Measurements from ENCODE around the gene GRK5. TPM values are rescaled to one million over a fixed set of nuclear protein-coding genes. Genes with fewer than 3 reads are reported as not detected.
A peak's percentile ranks its signal among the peaks of the same experiment; 100 is the strongest.

The GRK5 gene
- total RNA-seq, 2 donors from 2014 or later, result 24.8 to 28.1 TPM

GRCh38 chr10:119308551-119309422 is 101.4 kb downstream of the GRK5 start:
- Mint-ChIP-seq H3K4me3 (no peak overlapping the region), H3K9me3 (peaks cover 4 to 7% of the 10 kb centered on the region in 2 donors), H3K36me3 (ENCODE audit: insufficient read depth in 2 of 2) (peaks cover 0 to 6% of the 10 kb centered on the region in 2 donors), H3K4me1 (ENCODE audit: low read depth) (peaks cover 81% of the 10 kb centered on the region), H3K27ac (no peak overlapping the region), H3K27me3 (ENCODE audit: low read depth) (peaks cover 18% of the 10 kb centered on the region)
- no peak for ATAC-seq (replicated peaks in 1 of 2)
- DNase-seq, result no peak

- no peak for ATAC-seq (replicated peaks in 1 of 2)
- no peak for DNase-seq
- peaks cover 81% of the 10 kb centered on the region for H3K4me1 Mint-ChIP-seq (ENCODE audit: low read depth)
- peaks cover 0 to 6% of the 10 kb centered on the region in 2 donors for H3K36me3 Mint-ChIP-seq (ENCODE audit: insufficient read depth in 2 of 2)
- H3K27ac Mint-ChIP-seq, result no peak overlapping the region
- H3K27me3 Mint-ChIP-seq (ENCODE audit: low read depth), result peaks cover 18% of the 10 kb centered on the region
- H3K9me3 Mint-ChIP-seq, result peaks cover 4 to 7% of the 10 kb centered on the region in 2 donors
- no peak overlapping the region for H3K4me3 Mint-ChIP-seq
These were observed 102.0 kb downstream of the GRK5 start for GRCh38 chr10:119309423-119309770.

GRCh38 chr10:119310806-119311205 is 103.4 kb downstream of the GRK5 start:
- peaks cover 4 to 7% of the 10 kb centered on the region in 2 donors for H3K9me3 Mint-ChIP-seq
- no peak for ATAC-seq (replicated peaks in 1 of 2)
- peaks cover 18% of the 10 kb centered on the region for H3K27me3 Mint-ChIP-seq (ENCODE audit: low read depth)
- no peak for DNase-seq
- H3K36me3 Mint-ChIP-seq (ENCODE audit: insufficient read depth in 2 of 2), result peaks cover 0 to 6% of the 10 kb centered on the region in 2 donors
- peaks cover 81% of the 10 kb centered on the region for H3K4me1 Mint-ChIP-seq (ENCODE audit: low read depth)
- no peak overlapping the region for H3K27ac Mint-ChIP-seq
- H3K4me3 Mint-ChIP-seq, result no peak overlapping the region

- Mint-ChIP-seq H3K36me3 (ENCODE audit: insufficient read depth in 2 of 2) (peaks cover 0 to 6% of the 10 kb centered on the region in 2 donors), H3K27me3 (ENCODE audit: low read depth) (peaks cover 18% of the 10 kb centered on the region), H3K9me3 (peaks cover 4 to 7% of the 10 kb centered on the region in 2 donors), H3K4me3 (peak overlapping the region in 1 of 2 donors; percentile 45), H3K27ac (peak overlapping the region; percentile 81), H3K4me1 (ENCODE audit: low read depth) (peaks cover 81% of the 10 kb centered on the region)
- ATAC-seq (replicated peaks in 1 of 2) (no peak), DNase-seq (no peak)
These were observed 104.9 kb downstream of the GRK5 start for GRCh38 chr10:119312241-119312640.

- no peak for ATAC-seq (replicated peaks in 1 of 2)
- no peak for DNase-seq
- H3K4me1 Mint-ChIP-seq (ENCODE audit: low read depth), result peaks cover 82% of the 10 kb centered on the region
- H3K9me3 Mint-ChIP-seq, result peaks cover 4 to 7% of the 10 kb centered on the region in 2 donors
- H3K36me3 Mint-ChIP-seq (ENCODE audit: insufficient read depth in 2 of 2), result peaks cover 0 to 6% of the 10 kb centered on the region in 2 donors
- peak overlapping the region; percentile 23 to 45 for H3K4me3 Mint-ChIP-seq
- H3K27me3 Mint-ChIP-seq (ENCODE audit: low read depth), result peaks cover 18% of the 10 kb centered on the region
- peak overlapping the region; percentile 81 for H3K27ac Mint-ChIP-seq
These were observed 105.7 kb downstream of the GRK5 start for GRCh38 chr10:119313024-119313423.

GRCh38 chr10:119313644-119314043 is 106.3 kb downstream of the GRK5 start:
- ATAC-seq (replicated peaks in 1 of 2) (peak; percentile 50 to 61), DNase-seq (peak; percentile 83 to 89)
- peak overlapping the region; percentile 23 to 85 for H3K4me3 Mint-ChIP-seq
- H3K36me3 Mint-ChIP-seq (ENCODE audit: insufficient read depth in 2 of 2), result peaks cover 0 to 6% of the 10 kb centered on the region in 2 donors
- peaks cover 83% of the 10 kb centered on the region for H3K4me1 Mint-ChIP-seq (ENCODE audit: low read depth)
- peaks cover 4 to 7% of the 10 kb centered on the region in 2 donors for H3K9me3 Mint-ChIP-seq
- H3K27me3 Mint-ChIP-seq (ENCODE audit: low read depth), result peaks cover 18% of the 10 kb centered on the region
- H3K27ac Mint-ChIP-seq, result peak overlapping the region; percentile 90

GRCh38 chr10:119314061-119314460 is 106.7 kb downstream of the GRK5 start:
- peaks cover 18% of the 10 kb centered on the region for H3K27me3 Mint-ChIP-seq (ENCODE audit: low read depth)
- peak overlapping the region; percentile 90 for H3K27ac Mint-ChIP-seq
- H3K4me1 Mint-ChIP-seq (ENCODE audit: low read depth), result peaks cover 80% of the 10 kb centered on the region
- DNase-seq, result no peak
- H3K36me3 Mint-ChIP-seq (ENCODE audit: insufficient read depth in 2 of 2), result peaks cover 0 to 6% of the 10 kb centered on the region in 2 donors
- peaks cover 4 to 7% of the 10 kb centered on the region in 2 donors for H3K9me3 Mint-ChIP-seq
- no peak for ATAC-seq (replicated peaks in 1 of 2)
- H3K4me3 Mint-ChIP-seq, result peak overlapping the region; percentile 13 to 85

GRCh38 chr10:119314486-119314885 is 107.1 kb downstream of the GRK5 start:
- H3K9me3 Mint-ChIP-seq, result peaks cover 4 to 7% of the 10 kb centered on the region in 2 donors

GRCh38 chr10:119315128-119316001 is 108.0 kb downstream of the GRK5 start:
- H3K36me3 Mint-ChIP-seq (ENCODE audit: insufficient read depth in 2 of 2), result peaks cover 0 to 6% of the 10 kb centered on the region in 2 donors

More at GRCh38 chr10:119314486-119314885, 107.1 kb downstream of the GRK5 start:
- Mint-ChIP-seq H3K27me3 (ENCODE audit: low read depth) (peaks cover 18% of the 10 kb centered on the region), H3K4me1 (ENCODE audit: low read depth) (peaks cover 79% of the 10 kb centered on the region), H3K36me3 (ENCODE audit: insufficient read depth in 2 of 2) (peaks cover 0 to 6% of the 10 kb centered on the region in 2 donors), H3K27ac (no peak overlapping the region), H3K4me3 (peak overlapping the region; percentile 65 to 85)
- ATAC-seq (replicated peaks in 1 of 2) (no peak), DNase-seq (no peak)

GRCh38 chr10:119316002-119316358 is 108.6 kb downstream of the GRK5 start:
- H3K9me3 Mint-ChIP-seq, result peaks cover 4 to 7% of the 10 kb centered on the region in 2 donors
- no peak overlapping the region for H3K27ac Mint-ChIP-seq
- peaks cover 10% of the 10 kb centered on the region for H3K27me3 Mint-ChIP-seq (ENCODE audit: low read depth)
- DNase-seq (no peak), ATAC-seq (replicated peaks in 1 of 2) (no peak)
- H3K4me1 Mint-ChIP-seq (ENCODE audit: low read depth), result peaks cover 76% of the 10 kb centered on the region
- peaks cover 0 to 6% of the 10 kb centered on the region in 2 donors for H3K36me3 Mint-ChIP-seq (ENCODE audit: insufficient read depth in 2 of 2)
- peak overlapping the region; percentile 65 to 85 for H3K4me3 Mint-ChIP-seq

More at GRCh38 chr10:119315128-119316001, 108.0 kb downstream of the GRK5 start:
- ATAC-seq (replicated peaks in 1 of 2) (peak; percentile 79 to 83), DNase-seq (peak; percentile 81 to 89)
- Mint-ChIP-seq H3K27ac (peak overlapping the region; percentile 84), H3K9me3 (peaks cover 4 to 7% of the 10 kb centered on the region in 2 donors), H3K4me3 (peak overlapping the region; percentile 65 to 85), H3K4me1 (ENCODE audit: low read depth) (peaks cover 77% of the 10 kb centered on the region), H3K27me3 (ENCODE audit: low read depth) (peaks cover 16% of the 10 kb centered on the region)

GRCh38 chr10:119316729-119317097 is 109.3 kb downstream of the GRK5 start:
- Mint-ChIP-seq H3K27me3 (ENCODE audit: low read depth) (peaks cover 6% of the 10 kb centered on the region), H3K36me3 (ENCODE audit: insufficient read depth in 2 of 2) (peaks cover 0 to 6% of the 10 kb centered on the region in 2 donors), H3K9me3 (peaks cover 4 to 7% of the 10 kb centered on the region in 2 donors), H3K4me1 (ENCODE audit: low read depth) (peaks cover 80% of the 10 kb centered on the region), H3K27ac (no peak overlapping the region), H3K4me3 (peak overlapping the region; percentile 21 to 85)
- no peak for ATAC-seq (replicated peaks in 1 of 2)
- no peak for DNase-seq

GRCh38 chr10:119318411-119319160 is 111.2 kb downstream of the GRK5 start:
- peaks cover 68% of the 10 kb centered on the region for H3K4me1 Mint-ChIP-seq (ENCODE audit: low read depth)

More at GRCh38 chr10:119318411-119319160, 111.2 kb downstream of the GRK5 start:
- Mint-ChIP-seq H3K4me3 (no peak overlapping the region), H3K27me3 (ENCODE audit: low read depth) (no peaks in the 10 kb centered on the region), H3K36me3 (ENCODE audit: insufficient read depth in 2 of 2) (no peaks in the 10 kb centered on the region), H3K27ac (no peak overlapping the region), H3K9me3 (no peaks in the 10 kb centered on the region)
- DNase-seq, result no peak
- no peak for ATAC-seq (replicated peaks in 1 of 2)

All from activated T-cell treated with anti-CD3 and anti-CD28 coated beads, Interleukin-2, amount 50 U/mL, for 72 hours (primary cell).